RWPE2 (cell line): ENCODE data around the gene DLG2.

Source experiments
- ATAC-seq: fragments of 200-7000 bp; cut with Tn5 transposase; 3 replicates; pipeline ENCODE4 v1.9.1; 2021; ENCODE audit warnings: low read depth
- DNase-seq: peaks from one replicate; pipeline ENCODE4 v3.0.0-alpha.2; 2020; ENCODE audit warnings: low spot score
- H3K27ac ChIP-seq: fragments of 450-650 bp; 2 replicates; pipeline ENCODE4 v1.5.1; 2017; ENCODE audit warnings: mild to moderate bottlenecking; ENCODE audit not compliant: poor library complexity, severe bottlenecking
- H3K27me3 ChIP-seq: fragments of 250-450 bp; sonication (Bioruptor Pico); 2 replicates; pipeline ENCODE4 v1.5.1; 2021; ENCODE audit warnings: mild to moderate bottlenecking, moderate library complexity; ENCODE audit not compliant: insufficient read depth, poor library complexity, severe bottlenecking
- H3K36me3 ChIP-seq: fragments of 250-450 bp; sonication (Bioruptor Pico); 2 replicates; pipeline ENCODE4 v1.5.1; 2020; ENCODE audit warnings: low read depth, mild to moderate bottlenecking, moderate library complexity
- H3K4me1 ChIP-seq: fragments of 250-450 bp; sonication (Bioruptor Pico); 2 replicates; pipeline ENCODE4 v1.5.1; 2021; ENCODE audit warnings: mild to moderate bottlenecking, moderate library complexity; ENCODE audit not compliant: insufficient read depth, poor library complexity, severe bottlenecking
- H3K4me3 ChIP-seq: fragments of 250-450 bp; sonication (Bioruptor Pico); 2 replicates; pipeline ENCODE4 v1.5.1; 2021; ENCODE audit warnings: mild to moderate bottlenecking, moderate library complexity; ENCODE audit not compliant: severe bottlenecking
- H3K9me3 ChIP-seq: fragments of 250-450 bp; sonication (Bioruptor Pico); 2 replicates; pipeline ENCODE4 v1.5.1; 2021; ENCODE audit warnings: mild to moderate bottlenecking, moderate library complexity; ENCODE audit not compliant: severe bottlenecking
- CTCF ChIP-seq: fragments of 450-650 bp; IDR thresholded peaks from one replicate; pipeline ENCODE4 v1.5.1; 2017; ENCODE audit warnings: mild to moderate bottlenecking, moderate library complexity; ENCODE audit not compliant: poor library complexity, severe bottlenecking

The DLG2 gene

GRCh38 chr11:83924795-83925542 is 1702.2 kb downstream of the DLG2 start:
- Histone ChIP-seq H3K9me3 (no peaks in the 10 kb centered on the region), H3K4me3 (no peak overlapping the region), H3K36me3 (no peaks in the 10 kb centered on the region), H3K27me3 (peaks cover 9% of the 10 kb centered on the region), H3K27ac (no peak overlapping the region), H3K4me1 (no peaks in the 10 kb centered on the region)
- DNase-seq (no peak), ATAC-seq (no peak)
- TF ChIP-seq CTCF = no peak

- Histone ChIP-seq H3K36me3 (no peaks in the 10 kb centered on the region), H3K9me3 (no peaks in the 10 kb centered on the region), H3K4me1 (no peaks in the 10 kb centered on the region), H3K27me3 (peaks cover 9% of the 10 kb centered on the region), H3K27ac (no peak overlapping the region), H3K4me3 (no peak overlapping the region)
- DNase-seq (no peak), ATAC-seq (no peak)
- no peak for TF ChIP-seq CTCF
Measured at GRCh38 chr11:83923961-83924360, 1703.2 kb downstream of the DLG2 start.

GRCh38 chr11:83922953-83923352 is 1704.2 kb downstream of the DLG2 start:
- H3K9me3 ChIP-seq = no peaks in the 10 kb centered on the region
- H3K4me1 ChIP-seq = no peaks in the 10 kb centered on the region
- no peak for DNase-seq
- H3K27me3 ChIP-seq = peaks cover 9% of the 10 kb centered on the region
- no peak overlapping the region for H3K4me3 ChIP-seq
- ATAC-seq = no peak
- TF ChIP-seq CTCF = no peak
- no peak overlapping the region for H3K27ac ChIP-seq
- H3K36me3 ChIP-seq = no peaks in the 10 kb centered on the region

GRCh38 chr11:83922318-83922717 is 1704.8 kb downstream of the DLG2 start:
- Histone ChIP-seq H3K9me3 (no peaks in the 10 kb centered on the region), H3K36me3 (no peaks in the 10 kb centered on the region), H3K4me3 (no peak overlapping the region), H3K27me3 (peaks cover 9% of the 10 kb centered on the region), H3K4me1 (no peaks in the 10 kb centered on the region), H3K27ac (no peak overlapping the region)
- DNase-seq (no peak), ATAC-seq (no peak)
- no peak for TF ChIP-seq CTCF

DNA sequence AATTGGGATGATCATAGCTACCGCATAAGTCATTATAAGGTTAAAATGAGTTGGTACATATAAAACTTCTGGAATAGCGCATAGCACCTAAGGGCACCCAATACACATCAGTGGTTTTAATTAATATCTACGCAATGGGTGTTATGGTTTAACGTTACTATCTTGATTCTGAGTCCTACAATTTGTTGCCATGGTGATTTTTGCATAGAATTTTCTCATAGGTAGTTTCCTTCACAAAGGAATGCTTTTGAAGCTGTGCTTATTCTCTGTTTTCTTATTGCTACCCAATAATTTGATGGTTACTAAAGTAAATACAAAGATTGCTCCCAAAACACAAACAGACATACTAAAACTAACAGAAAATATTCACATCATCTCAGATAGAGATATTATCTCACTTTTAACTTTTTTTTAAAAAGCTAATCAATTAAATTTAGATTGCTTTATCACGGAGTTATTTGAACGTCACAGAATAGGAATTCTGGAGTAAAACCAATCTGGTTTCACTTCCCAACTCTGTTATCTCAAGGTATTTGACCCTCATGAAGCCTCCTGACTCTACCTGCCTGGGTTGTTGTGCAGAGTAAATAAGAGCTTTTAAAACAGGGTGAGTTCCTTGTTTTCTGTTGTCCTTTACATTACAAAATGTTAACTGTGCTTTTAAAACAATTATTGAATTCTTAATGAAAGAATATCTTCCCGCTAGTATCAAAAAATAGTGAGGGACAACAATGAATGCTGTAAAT is 1705.5 kb downstream of the DLG2 start:
- no peaks in the 10 kb centered on the region for H3K4me1 ChIP-seq
- no peak overlapping the region for H3K27ac ChIP-seq
- H3K27me3 ChIP-seq = peaks cover 9% of the 10 kb centered on the region
- H3K36me3 ChIP-seq = no peaks in the 10 kb centered on the region
- ATAC-seq = no peak
- no peak overlapping the region for H3K4me3 ChIP-seq
- no peak for DNase-seq
- H3K9me3 ChIP-seq = no peaks in the 10 kb centered on the region
- TF ChIP-seq CTCF = no peak
